Endothelial cell of umbilical vein (primary cell): ENCODE measurements around the gene RFX1. TPM values are rescaled to one million over a fixed set of nuclear protein-coding genes. Genes with fewer than 3 reads are reported as not detected.

Experiments used
- BruUV-seq: library from RNA; stranded (reverse); fragments of 400-500 nt; replicated peaks from 2 replicates; lab custom pipeline; 2021; lab: Mats Ljungman, UMichigan
- CTCF ChIA-PET: fragments of 300-600, 350-600 bp; sonication (Branson Sonifier 250); formaldehyde crosslinking; loops from one replicate; lab custom pipeline; 2021; ENCODE audit warnings: antibody characterized with exemption, inconsistent platforms; lab: Charles Lee
- POLR2A ChIA-PET: fragments of 300-600, 350-600 bp; sonication (Branson Sonifier 250); formaldehyde crosslinking; loops from one replicate; lab custom pipeline; 2021; ENCODE audit warnings: antibody characterized with exemption, inconsistent platforms; lab: Charles Lee
- DNase-seq: peaks from one replicate; pipeline ENCODE4 v3.0.0-alpha.2; 2011; ENCODE audit warnings: low read depth, low spot score
- FAIRE-seq: peaks from 2 replicates; lab custom pipeline; 2011; peaks lifted over from hg19 to GRCh38; lab: Jason Lieb, UNC
- H2AFZ ChIP-seq: 2 replicates; pipeline ENCODE4 v1.6.0; 2012; ENCODE audit warnings: low read depth, low read length, control low read depth, inconsistent platforms
- H3K27ac ChIP-seq: 2 replicates; pipeline ENCODE4 v1.5.1; 2011; ENCODE audit warnings: low read depth, mild to moderate bottlenecking, control low read depth, low read length, moderate library complexity; ENCODE audit not compliant: insufficient read depth
- H3K27me3 ChIP-seq, 2 experiments: 2 replicates each; pipeline versions ENCODE4 v1.6.0 to v1.6.1; 2011; ENCODE audit warnings: low read length in 2 of 2, mixed read lengths in 1 of 2; ENCODE audit not compliant: control insufficient read depth in 2 of 2, insufficient read depth in 2 of 2
- H3K36me3 ChIP-seq, 2 experiments: 2 replicates in 1 of 2; 3 replicates in 1 of 2; pipeline ENCODE4 v1.5.1; 2011; ENCODE audit warnings: low read length in 2 of 2, mild to moderate bottlenecking in 1 of 2, moderate library complexity in 1 of 2; ENCODE audit not compliant: control insufficient read depth in 2 of 2, insufficient read depth in 2 of 2; ENCODE audit errors: extremely low read depth in 1 of 2
- H3K4me1 ChIP-seq: 3 replicates; pipeline ENCODE4 v1.5.1; 2011; ENCODE audit warnings: mild to moderate bottlenecking, low read length; ENCODE audit not compliant: control insufficient read depth, insufficient read depth; ENCODE audit errors: extremely low read depth
- H3K4me2 ChIP-seq: 2 replicates; pipeline ENCODE4 v1.6.1; 2011; ENCODE audit warnings: low read length, control low read depth, mixed read lengths; ENCODE audit not compliant: insufficient read depth
- H3K4me3 ChIP-seq, 3 experiments: fragments of 200-600 bp in 1 of 3; sonication (generic), shearing (Covaris generic) in 1 of 3; replicated peaks in 1 of 3; 2 replicates each; pipeline ENCODE4 v1.5.1; 2011 to 2016; ENCODE audit warnings: control low read depth in 3 of 3, low read length in 3 of 3, mild to moderate bottlenecking in 2 of 3, inconsistent platforms in 1 of 3, low read depth in 1 of 3, moderate library complexity in 1 of 3; ENCODE audit not compliant: insufficient read depth in 1 of 3
- H3K79me2 ChIP-seq: 2 replicates; pipeline ENCODE4 v1.6.0; 2012; ENCODE audit warnings: low read length, inconsistent platforms; ENCODE audit not compliant: control insufficient read depth, insufficient read depth
- H3K9ac ChIP-seq: replicated peaks from 2 replicates; pipeline ENCODE3; 2011; ENCODE audit warnings: low read length, control low read depth; ENCODE audit not compliant: insufficient read depth; ENCODE audit errors: extremely low read depth
- H3K9me1 ChIP-seq: replicated peaks from 3 replicates; pipeline ENCODE4 v1.6.0; 2011; ENCODE audit warnings: mild to moderate bottlenecking, low read length; ENCODE audit not compliant: control insufficient read depth, insufficient read depth; ENCODE audit errors: extremely low read depth
- H3K9me3 ChIP-seq: replicated peaks from 2 replicates; pipeline ENCODE4 v1.5.1; 2012; ENCODE audit warnings: low read length, inconsistent platforms; ENCODE audit not compliant: control insufficient read depth, insufficient read depth
- H4K20me1 ChIP-seq: replicated peaks from 2 replicates; pipeline ENCODE3; 2011; ENCODE audit warnings: mild to moderate bottlenecking, low read length; ENCODE audit not compliant: control insufficient read depth, insufficient read depth; ENCODE audit errors: extremely low read depth
- FOS ChIP-seq: IDR thresholded peaks from 2 replicates; pipeline ENCODE4 v1.6.1; 2011; ENCODE audit warnings: mild to moderate bottlenecking, low read length, moderate library complexity, borderline replicate concordance; ENCODE audit not compliant: insufficient read depth
- GATA2 ChIP-seq: IDR thresholded peaks from 2 replicates; pipeline ENCODE4 v1.7.0; 2011; ENCODE audit warnings: low read depth, mild to moderate bottlenecking, moderate library complexity, mixed read lengths, low read length; ENCODE audit not compliant: insufficient read length, insufficient read depth
- JUN ChIP-seq: IDR thresholded peaks from 2 replicates; pipeline ENCODE4 v1.6.1; 2011; ENCODE audit warnings: borderline replicate concordance, low read depth; ENCODE audit not compliant: insufficient read length, insufficient read depth
- MAX ChIP-seq: IDR thresholded peaks from 2 replicates; pipeline ENCODE4 v1.6.1; 2011; ENCODE audit not compliant: insufficient read depth, insufficient read length
- POLR2AphosphoS5 ChIP-seq: IDR thresholded peaks from 2 replicates; pipeline ENCODE4 v1.6.1; 2012; ENCODE audit warnings: low read depth, mild to moderate bottlenecking, control low read depth, low read length, moderate library complexity; ENCODE audit not compliant: insufficient read depth
- dilution Hi-C: fragments of 300-500 bp; cut with MboI; formaldehyde crosslinking; loops from one replicate; pipeline ENCODE4 v1.15.0; 2019; ENCODE audit warnings: low sequenced_read_pairs; ENCODE audit not compliant: extremely low pct_ligation_motif_present
- intact Hi-C: fragments of 100-400 bp; cut with micrococcal nuclease; formaldehyde crosslinking; loops from one replicate; pipeline ENCODE4 v1.10.0; 2022
- polyA plus RNA-seq, 4 experiments: library from polyadenylated mRNA; depleted of rRNA in 3 of 4; stranded (reverse) in 3 of 4; unstranded in 1 of 4; fragments of >200 nt; gene quantifications; 2 replicates each; pipeline versions ENCODE4 v1.2.1 to v1.2.3, GENCODE V29; 2011 to 2012; ENCODE audit warnings: missing spikeins in 1 of 4
- total RNA-seq: library from RNA; stranded (reverse); gene quantifications from 2 replicates; pipeline ENCODE4 v1.2.3, GENCODE V29; 2021

Gene RFX1
- total and polyA plus RNA-seq, 2 donors (not counting 3 experiments of a cell fraction or from before 2014, with no cell fraction given), result 2.3 to 14.7 TPM

DNA sequence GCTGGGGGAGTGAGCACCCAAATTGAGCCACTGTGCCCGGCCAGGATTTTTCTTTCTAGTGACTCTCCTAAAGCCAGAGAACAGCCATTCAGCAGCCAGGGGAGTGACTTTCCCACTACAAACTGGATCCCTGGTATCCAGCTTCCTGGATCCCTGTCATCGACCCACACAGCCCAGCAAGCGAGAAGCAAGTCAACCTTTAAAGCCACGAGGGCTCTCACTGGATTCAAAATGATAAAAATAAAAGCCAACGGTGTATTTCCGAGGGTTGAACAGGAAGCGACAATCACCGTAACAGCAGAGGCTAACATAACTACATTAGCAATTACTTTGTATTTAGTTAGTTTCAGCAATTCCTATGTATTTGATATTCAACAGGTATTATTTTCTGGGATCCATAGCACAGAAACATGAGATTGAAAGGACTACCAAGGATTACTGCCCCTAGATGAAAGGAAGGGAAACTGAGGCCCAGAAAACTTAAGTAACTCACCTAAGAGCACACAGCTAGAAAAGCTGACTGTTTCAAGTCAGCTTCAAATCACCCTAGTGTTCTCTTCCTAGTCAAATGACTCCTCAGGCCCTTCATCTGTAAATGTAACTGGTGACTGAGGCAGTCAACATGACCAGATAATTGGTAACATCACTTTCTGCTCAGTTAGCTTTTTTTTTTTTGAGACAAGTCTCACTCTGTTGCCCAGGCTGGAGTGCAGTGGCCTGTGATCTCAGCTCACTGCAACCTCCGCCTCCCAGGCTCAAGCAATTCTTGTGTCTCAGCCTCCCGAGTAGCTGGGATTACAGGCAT, 2.7 kb downstream of the RFX1 start:
- H3K4me2 ChIP-seq, result no peak overlapping the region
- H3K27me3 ChIP-seq, result no peaks in the 10 kb centered on the region
- dilution Hi-C loops, result no loop called here
- H3K9me1 ChIP-seq, result no peaks in the 10 kb centered on the region
- no peaks in the 10 kb centered on the region for H3K9me3 ChIP-seq
- TF ChIP-seq JUN (no peak), POLR2AphosphoS5 (no peak), GATA2 (no peak), MAX (no peak), FOS (no peak)
- CTCF ChIA-PET, result interaction anchor here (0.9 to 2.5 kb wide), 8 partner anchors 14 to 56 kb away, joined by 3 to 9 read pairs (median 4); partner anchors contain the start of genes DCAF15 and IL27RA
- intact Hi-C loops, result loop anchor here (2.0 kb wide), 1 partner anchor 77 kb away; no protein-coding TSS in a partner anchor
- H3K4me3 ChIP-seq, result no peak overlapping the region
- H3K27ac ChIP-seq, result no peak overlapping the region
- H3K36me3 ChIP-seq, result no peaks in the 10 kb centered on the region
- H3K9ac ChIP-seq, result peak overlapping the region; percentile 26
- peaks cover 20% of the 10 kb centered on the region for H3K4me1 ChIP-seq
- FAIRE-seq, result no peak
- no TSS peak for BruUV-seq
- no peaks in the 10 kb centered on the region for H4K20me1 ChIP-seq
- POLR2A ChIA-PET, result interaction anchor here (0.7 kb wide), 3 partner anchors 51 to 1223 kb away, joined by 3 to 5 read pairs (median 4); partner anchors contain the start of genes DCAF15 and JUNB
- no peak overlapping the region for H2AFZ ChIP-seq
- H3K79me2 ChIP-seq, result peaks cover 8% of the 10 kb centered on the region
- DNase-seq, result peak; percentile 28
